Stomach (tissue), 4 donors: ENCODE results near the gene FAM234B.

Experiments used
- EP300 ChIP-seq: sonication (generic); formaldehyde crosslinking; IDR thresholded peaks from one replicate; pipeline ENCODE4 v1.6.1; 2017; ENCODE audit warnings: antibody characterized with exemption
- POLR2A ChIP-seq, 4 donors: fragments of 450-650 bp; IDR thresholded peaks; one replicate each; pipeline ENCODE4 v1.6.1; 2016; ENCODE audit warnings: antibody characterized with exemption in 4 of 4, control low read depth in 2 of 4, mild to moderate bottlenecking in 1 of 4, moderate library complexity in 1 of 4
- POLR2AphosphoS5 ChIP-seq, 3 donors: sonication (generic); formaldehyde crosslinking; IDR thresholded peaks; one replicate each; pipeline ENCODE4 v1.6.1; 2016; ENCODE audit warnings: antibody characterized with exemption in 3 of 3
- TF ChIP-seq, protein P1 (sequence below), 7 experiments: fragments of 450-650 bp in 4 of 7; fragments of 200-600 bp in 3 of 7; sonication (generic) in 3 of 7; IDR thresholded peaks; one replicate each; pipeline ENCODE4 v1.5.1; 2016 to 2019; ENCODE audit warnings: antibody characterized with exemption in 7 of 7, control low read depth in 2 of 7, mild to moderate bottlenecking in 1 of 7

DNA sequence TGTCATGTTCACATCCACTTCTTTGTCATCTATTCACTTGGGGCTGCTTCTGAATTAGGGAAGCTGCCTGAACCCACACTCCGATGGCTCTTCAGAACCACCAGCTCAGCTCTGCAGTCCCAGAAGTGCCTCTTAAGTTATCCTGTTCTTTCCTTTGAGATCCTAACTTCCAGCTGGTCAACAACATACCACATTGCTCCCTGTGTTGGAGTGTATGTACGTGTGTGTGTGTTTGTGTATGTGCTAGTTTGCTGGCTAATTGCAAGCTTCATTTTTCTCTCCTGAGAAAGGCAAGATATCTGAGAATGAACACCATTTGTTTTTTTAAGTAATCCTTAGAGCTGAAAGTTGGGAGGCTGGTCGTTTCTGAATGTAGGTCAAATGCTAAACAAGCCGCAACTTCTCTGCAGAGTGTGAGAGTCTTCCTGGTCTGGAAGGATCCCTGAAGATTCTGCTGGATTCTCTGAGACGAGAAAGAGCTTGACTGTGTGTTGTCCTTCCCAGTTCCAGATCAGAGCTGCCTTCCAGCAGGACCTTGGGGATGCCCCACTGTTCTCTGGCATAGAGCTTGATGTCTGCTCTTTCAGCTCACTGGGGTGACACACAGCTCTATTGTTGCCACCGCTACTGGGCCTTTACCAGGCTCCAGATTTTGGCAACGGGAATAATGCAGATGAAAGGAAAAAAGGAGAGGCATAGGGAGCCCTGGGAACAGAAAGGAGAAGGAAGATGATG lies 58.4 kb downstream of the FAM234B start:
- no peak for TF ChIP-seq EP300
- TF ChIP-seq, protein P1, sequence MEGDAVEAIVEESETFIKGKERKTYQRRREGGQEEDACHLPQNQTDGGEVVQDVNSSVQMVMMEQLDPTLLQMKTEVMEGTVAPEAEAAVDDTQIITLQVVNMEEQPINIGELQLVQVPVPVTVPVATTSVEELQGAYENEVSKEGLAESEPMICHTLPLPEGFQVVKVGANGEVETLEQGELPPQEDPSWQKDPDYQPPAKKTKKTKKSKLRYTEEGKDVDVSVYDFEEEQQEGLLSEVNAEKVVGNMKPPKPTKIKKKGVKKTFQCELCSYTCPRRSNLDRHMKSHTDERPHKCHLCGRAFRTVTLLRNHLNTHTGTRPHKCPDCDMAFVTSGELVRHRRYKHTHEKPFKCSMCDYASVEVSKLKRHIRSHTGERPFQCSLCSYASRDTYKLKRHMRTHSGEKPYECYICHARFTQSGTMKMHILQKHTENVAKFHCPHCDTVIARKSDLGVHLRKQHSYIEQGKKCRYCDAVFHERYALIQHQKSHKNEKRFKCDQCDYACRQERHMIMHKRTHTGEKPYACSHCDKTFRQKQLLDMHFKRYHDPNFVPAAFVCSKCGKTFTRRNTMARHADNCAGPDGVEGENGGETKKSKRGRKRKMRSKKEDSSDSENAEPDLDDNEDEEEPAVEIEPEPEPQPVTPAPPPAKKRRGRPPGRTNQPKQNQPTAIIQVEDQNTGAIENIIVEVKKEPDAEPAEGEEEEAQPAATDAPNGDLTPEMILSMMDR (IDR thresholded peaks at IDR 0.05): no peak
- no peak for TF ChIP-seq POLR2AphosphoS5 (IDR thresholded peaks at IDR 0.05)
- no peak for TF ChIP-seq POLR2A (IDR thresholded peaks at IDR 0.05)
